B cell (primary cell): ENCODE data around the gene NYNRIN. TPM values are rescaled to one million over a fixed set of nuclear protein-coding genes. Genes with fewer than 3 reads are reported as not detected.
A peak's percentile ranks its signal among the peaks of the same experiment; 100 is the strongest.

ENCODE experiments used
- ATAC-seq: fragments of 200-7000 bp; cut with Tn5 transposase; one replicate; pipeline ENCODE4 v1.10.0; 2021; ENCODE audit warnings: low read depth, mild to moderate bottlenecking, moderate number of reproducible peaks, moderate library complexity
- CTCF ChIA-PET: fragments of 350-600 bp; sonication (Branson Sonifier 250); formaldehyde crosslinking; loops from one replicate; lab custom pipeline; 2021; ENCODE audit warnings: antibody characterized with exemption, inconsistent platforms; lab: Charles Lee
- POLR2A ChIA-PET: fragments of 350-600 bp; sonication (Branson Sonifier 250); formaldehyde crosslinking; loops from one replicate; lab custom pipeline; 2021; ENCODE audit warnings: antibody characterized with exemption; lab: Charles Lee
- DNase-seq: peaks from one replicate; pipeline ENCODE4 v3.0.0; 2013
- H2AFZ ChIP-seq: 2 replicates; pipeline ENCODE4 v1.6.1; 2012; ENCODE audit warnings: mild to moderate bottlenecking, low read depth, low read length; ENCODE audit not compliant: insufficient read depth, poor library complexity, severe bottlenecking
- H3K27ac ChIP-seq, 2 donors: 1 replicate in 1 of 2; 2 replicates in 1 of 2; pipeline ENCODE4 v1.5.1; 2012 to 2013; ENCODE audit warnings: low read length in 2 of 2, mild to moderate bottlenecking in 2 of 2, moderate library complexity in 1 of 2
- H3K27me3 ChIP-seq, 4 experiments: fragments of 200-600 bp in 1 of 4; sonication (generic) in 1 of 4; replicated peaks in 1 of 4; 1 replicate in 2 of 4; 2 replicates in 2 of 4; pipeline versions ENCODE4 v1.6.1 to v1.7.0; 2013 to 2016; ENCODE audit warnings: low read length in 3 of 4, mild to moderate bottlenecking in 2 of 4, mixed read lengths in 1 of 4, moderate library complexity in 1 of 4; ENCODE audit not compliant: insufficient read depth in 4 of 4, control insufficient read depth in 3 of 4; ENCODE audit errors: control extremely low read depth in 1 of 4
- H3K36me3 ChIP-seq, 2 experiments: replicated peaks in 1 of 2; 1 replicate in 1 of 2; 2 replicates in 1 of 2; pipeline versions ENCODE4 v1.6.1 to v1.7.1; 2013; ENCODE audit warnings: low read length in 1 of 2; ENCODE audit not compliant: insufficient read depth in 2 of 2, control insufficient read depth in 1 of 2; ENCODE audit errors: control extremely low read depth in 1 of 2, extremely low read depth in 1 of 2
- H3K4me1 ChIP-seq, 2 donors: fragments of 200-600 bp in 1 of 2; sonication (generic) in 1 of 2; 1 replicate in 1 of 2; 2 replicates in 1 of 2; pipeline versions ENCODE4 v1.5.1 to v1.6.1; 2013 to 2017; ENCODE audit warnings: low read length in 2 of 2; ENCODE audit not compliant: control insufficient read depth in 2 of 2, insufficient read depth in 2 of 2
- H3K4me2 ChIP-seq: replicated peaks from 2 replicates; pipeline ENCODE3; 2012; ENCODE audit warnings: mild to moderate bottlenecking, low read depth, low read length; ENCODE audit not compliant: poor library complexity, severe bottlenecking
- H3K4me3 ChIP-seq, 5 experiments: fragments of 200-600 bp in 1 of 5; sonication (generic) in 1 of 5; 1 replicate in 3 of 5; 2 replicates in 2 of 5; pipeline versions ENCODE4 v1.5.1 to v1.7.0; 2011 to 2016; ENCODE audit warnings: low read length in 4 of 5, mild to moderate bottlenecking in 4 of 5, low read depth in 2 of 5, control low read depth in 1 of 5, moderate library complexity in 1 of 5; ENCODE audit not compliant: insufficient read depth in 1 of 5; ENCODE audit errors: control extremely low read depth in 1 of 5, extremely low read depth in 1 of 5
- H3K79me2 ChIP-seq: fragments of 200-600 bp; sonication (generic); one replicate; pipeline ENCODE4 v1.6.0; 2016; ENCODE audit warnings: low read length; ENCODE audit not compliant: control insufficient read depth, insufficient read depth
- H3K9ac ChIP-seq: fragments of 200-600 bp; sonication (generic); 2 replicates; pipeline ENCODE4 v1.6.1; 2017; ENCODE audit warnings: mild to moderate bottlenecking, low read length, moderate library complexity
- H3K9me3 ChIP-seq, 3 donors: one replicate each; pipeline versions ENCODE4 v1.6.1 to v1.7.1; 2013; ENCODE audit warnings: low read length in 2 of 3; ENCODE audit not compliant: control insufficient read depth in 2 of 3, insufficient read depth in 1 of 3; ENCODE audit errors: control extremely low read depth in 1 of 3
- H4K20me1 ChIP-seq: 2 replicates; pipeline ENCODE4 v1.6.0; 2012; ENCODE audit warnings: mild to moderate bottlenecking, low read length; ENCODE audit not compliant: insufficient read depth, control insufficient read depth, poor library complexity, severe bottlenecking
- H3K27ac Mint-ChIP-seq: one replicate; pipeline ENCODE4 v1.8.0; 2021; ENCODE audit warnings: mixed read lengths
- H3K27me3 Mint-ChIP-seq: one replicate; pipeline ENCODE4 v1.8.0; 2021; ENCODE audit warnings: mixed read lengths
- H3K4me1 Mint-ChIP-seq: one replicate; pipeline ENCODE4 v1.8.0; 2021; ENCODE audit warnings: mixed read lengths
- H3K4me3 Mint-ChIP-seq: one replicate; pipeline ENCODE4 v1.8.0; 2021; ENCODE audit warnings: mixed read lengths
- H3K9me3 Mint-ChIP-seq: one replicate; pipeline ENCODE4 v1.8.0; 2022; ENCODE audit warnings: mixed read lengths; ENCODE audit not compliant: insufficient read depth
- CTCF ChIP-seq: fragments of 200-600 bp; IDR thresholded peaks from one replicate; pipeline ENCODE4 v1.8.0; 2022; ENCODE audit warnings: antibody characterized with exemption, mild to moderate bottlenecking
- EZH2 ChIP-seq: IDR thresholded peaks from 2 replicates; pipeline ENCODE4 v1.6.1; 2012; ENCODE audit warnings: borderline replicate concordance, low read depth, mild to moderate bottlenecking, moderate library complexity, low read length; ENCODE audit not compliant: insufficient read depth, poor library complexity, severe bottlenecking
- WGBS: methylation state at CpG from one replicate; pipeline ENCODE4 v1.1.5; 2013; ENCODE audit warnings: missing lambda C conversion rate; ENCODE audit not compliant: insufficient coverage; 5-methylcytosine and 5-hydroxymethylcytosine counted together
- intact Hi-C: fragments of 100-400 bp; cut with micrococcal nuclease; formaldehyde crosslinking; loops from one replicate; pipeline ENCODE4 v1.10.0; 2022
- polyA plus RNA-seq: library from polyadenylated mRNA; depleted of rRNA; stranded (reverse); fragments of >200 nt; gene quantifications from 2 replicates; pipeline ENCODE4 v1.2.3, GENCODE V29; 2012
- total RNA-seq, 2 donors: library from RNA; stranded (reverse); fragments of 120-200 nt in 1 of 2; gene quantifications; 1 replicate in 1 of 2; 2 replicates in 1 of 2; pipeline versions ENCODE4 v1.2.3 to v1.2.4, GENCODE V29; 2013 to 2022

The NYNRIN gene
- total and polyA plus RNA-seq, 2 donors (not counting 1 experiment from before 2014, with no cell fraction given), result 0.04 to 0.34 TPM

GRCh38 chr14:24434036-24434435 is 35.2 kb downstream of the NYNRIN start:
- Mint-ChIP-seq H3K27ac (no peak overlapping the region), H3K4me1 (peaks cover 62% of the 10 kb centered on the region), H3K9me3 (no peaks in the 10 kb centered on the region), H3K4me3 (no peak overlapping the region), H3K27me3 (no peaks in the 10 kb centered on the region)
- Histone ChIP-seq H3K9me3 (no peaks in the 10 kb centered on the region), H3K4me2 (no peak overlapping the region), H3K4me1 (peaks cover 40 to 41% of the 10 kb centered on the region in 2 donors), H2AFZ (no peak overlapping the region), H3K9ac (no peak overlapping the region), H3K27me3 (no peaks in the 10 kb centered on the region), H3K27ac (no peak overlapping the region), H3K4me3 (no peak overlapping the region), H3K79me2 (peaks cover 48% of the 10 kb centered on the region), H3K36me3 (peaks cover 0 to 75% of the 10 kb centered on the region in 2 experiments), H4K20me1 (peaks cover 67% of the 10 kb centered on the region)
- 79% methylated on average over 2 of the region's 7 CpGs for WGBS
- intact Hi-C loops, result loop anchor here (5.0 to 10.0 kb wide), 2 partner anchors 422 to 1339 kb away; partner anchors contain the start of genes ACIN1 and C14orf119
- TF ChIP-seq EZH2 (no peak), CTCF (no peak)
- no peak for ATAC-seq
- ChIA-PET POLR2A (no interaction called here), CTCF (interaction anchor here (1.1 to 17.4 kb wide), 4 partner anchors 10 to 188 kb away, joined by 3 to 650 read pairs (median 36); partner anchors contain the start of genes ADCY4 and RIPK3)
- no peak for DNase-seq

DNA sequence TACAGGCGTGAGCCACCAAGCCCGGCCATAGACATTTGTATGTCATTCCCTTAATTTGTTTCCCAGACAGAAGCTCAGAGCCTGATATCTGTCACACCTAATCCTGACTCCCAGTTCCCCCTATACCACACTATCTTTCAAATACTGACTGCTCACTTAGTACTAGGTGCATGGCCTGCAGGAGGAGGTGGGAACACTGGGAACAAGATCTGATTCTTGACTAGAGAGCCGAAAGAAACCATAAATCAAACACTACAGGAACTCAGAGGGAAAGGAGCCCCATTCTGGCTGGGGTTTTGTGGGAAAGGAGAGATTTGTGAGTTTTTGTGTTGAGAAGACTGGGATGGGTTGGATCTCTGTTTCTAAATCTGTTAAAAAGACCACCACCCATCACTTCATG is 35.9 kb downstream of the NYNRIN start:
- POLR2A ChIA-PET, result interaction anchor here (1.0 kb wide), 1 partner anchor 68 kb away, joined by 12 read pairs; no protein-coding TSS in a partner anchor
- H3K79me2 ChIP-seq, result peaks cover 42% of the 10 kb centered on the region

More for the DNA sequence above, 35.9 kb downstream of the NYNRIN start:
- WGBS, result 94% methylated on average over 2 of the region's 3 CpGs
- CTCF ChIA-PET, result interaction anchor here (1.7 to 17.4 kb wide), 4 partner anchors 11 to 219 kb away, joined by 4 to 650 read pairs (median 36); partner anchors contain the start of genes ADCY4, MDP1 and RIPK3
- Histone ChIP-seq H2AFZ (no peak overlapping the region), H3K4me1 (peaks cover 34 to 36% of the 10 kb centered on the region in 2 donors), H4K20me1 (peaks cover 73% of the 10 kb centered on the region), H3K9me3 (no peaks in the 10 kb centered on the region), H3K4me2 (no peak overlapping the region), H3K9ac (no peak overlapping the region), H3K27me3 (no peaks in the 10 kb centered on the region), H3K4me3 (no peak overlapping the region), H3K36me3 (peaks cover 0 to 82% of the 10 kb centered on the region in 2 experiments), H3K27ac (no peak overlapping the region)
- TF ChIP-seq EZH2 (no peak), CTCF (no peak)
- Mint-ChIP-seq H3K4me3 (no peak overlapping the region), H3K27me3 (no peaks in the 10 kb centered on the region), H3K27ac (peak overlapping the region; percentile 47), H3K9me3 (no peaks in the 10 kb centered on the region), H3K4me1 (peaks cover 62% of the 10 kb centered on the region)
- intact Hi-C loops, result loop anchor here (5.0 to 10.0 kb wide), 2 partner anchors 422 to 1340 kb away; partner anchors contain the start of genes ACIN1 and C14orf119
- ATAC-seq, result no peak
- DNase-seq, result no peak
